ENCODE data around the gene MESP2. TPM values are rescaled to one million over a fixed set of nuclear protein-coding genes. Genes with fewer than 3 reads are reported as not detected.

The MESP2 gene
- total and polyA plus RNA-seq, 9 of the 15 experiments (the other 6 are each of a cell fraction or from before 2014, with no cell fraction given): 0.08 to 0.82 (median 0.37) TPM

GRCh38 chr15:89740137-89740536 is 36.0 kb upstream of the MESP2 start (continued):
- no peak for TF ChIP-seq RBM15 (IDR thresholded peaks at IDR 0.05; ENCODE audit: insufficient read depth, low read length)
- no peak for TF ChIP-seq U2AF2 (optimal IDR thresholded peaks at IDR 0.05; ENCODE audit: low read depth, low read length)
- no peak for TF ChIP-seq ZNF589 (CRISPR knock-in tag; IDR thresholded peaks at IDR 0.05; ENCODE audit: low read depth)
- TF ChIP-seq HOXB6 (CRISPR knock-in tag; IDR thresholded peaks at IDR 0.05; ENCODE audit: borderline replicate concordance): no peak
- TF ChIP-seq MYNN (IDR thresholded peaks at IDR 0.05): no peak
- TF ChIP-seq MYNN (CRISPR knock-in tag; IDR thresholded peaks at IDR 0.05): no peak
- no peak for TF ChIP-seq ZC3H4 (CRISPR knock-in tag; IDR thresholded peaks at IDR 0.05; ENCODE audit: borderline replicate concordance)
- no peak for TF ChIP-seq USF2 (CRISPR knock-in tag; IDR thresholded peaks at IDR 0.05)
- TF ChIP-seq PRDM10 (IDR thresholded peaks at IDR 0.05; ENCODE audit: partially characterized antibody): no peak
- no peak for TF ChIP-seq MCM3 (IDR thresholded peaks at IDR 0.05)
- no peak for TF ChIP-seq PHF21A (IDR thresholded peaks at IDR 0.05; ENCODE audit: borderline replicate concordance, low read depth)
- TF ChIP-seq RAD21 (CRISPR knock-in tag; conservative IDR thresholded peaks at IDR 0.05 in 1 of 2, IDR thresholded peaks at IDR 0.05 in 1 of 2): peak; percentile 83 to 91
- no peak for TF ChIP-seq ZKSCAN8 (CRISPR knock-in tag; IDR thresholded peaks at IDR 0.05)
- TF ChIP-seq ZNF239 (CRISPR knock-in tag; IDR thresholded peaks at IDR 0.05): no peak
- no peak for TF ChIP-seq TAL1 (IDR thresholded peaks at IDR 0.05)
- no peak for TF ChIP-seq E2F5 (CRISPR knock-in tag; IDR thresholded peaks at IDR 0.05)
- no peak for TF ChIP-seq RBFOX2 (IDR thresholded peaks at IDR 0.05; ENCODE audit: low read depth, low read length)
- peak; percentile 35; the same call in 1 of the 2 replicates for TF ChIP-seq DEAF1 (CRISPR knock-in tag; IDR thresholded peaks at IDR 0.05)
- TF ChIP-seq HEY1 (CRISPR knock-in tag; IDR thresholded peaks at IDR 0.05; ENCODE audit: borderline replicate concordance): no peak
- peak; percentile 23; the same call in 1 of the 2 replicates for TF ChIP-seq L3MBTL2 (IDR thresholded peaks at IDR 0.05)
- no peak for TF ChIP-seq RFX1 (IDR thresholded peaks at IDR 0.05)
- 0 out of 2 replicates have a peak, but pooled peaks have one; percentile 24 for TF ChIP-seq BHLHE40 (IDR thresholded peaks at IDR 0.05; ENCODE audit: low read length)
- TF ChIP-seq ARHGAP35 (IDR thresholded peaks at IDR 0.05; ENCODE audit: partially characterized antibody): no peak
- TF ChIP-seq NR1H2 (CRISPR knock-in tag; IDR thresholded peaks at IDR 0.05): no peak
- TF ChIP-seq ZNF263 (CRISPR knock-in tag; IDR thresholded peaks at IDR 0.05; ENCODE audit: borderline replicate concordance): no peak
